Mucosa of descending colon (tissue), 3 donors: ENCODE data around the gene ARHGDIA. TPM values are rescaled to one million over a fixed set of nuclear protein-coding genes. Genes with fewer than 3 reads are reported as not detected.

Experiments used
- ATAC-seq: fragments of 200-7000 bp; cut with Tn5 transposase; one replicate; pipeline ENCODE4 v1.9.1; 2020; ENCODE audit warnings: mild to moderate bottlenecking, moderate library complexity
- DNase-seq, 3 donors: peaks; one replicate each; pipeline ENCODE4 v3.0.0-alpha.2; 2020
- H3K36me3 ChIP-seq: fragments of 200-600 bp; one replicate; pipeline ENCODE4 v1.8.0; 2021; ENCODE audit warnings: low read depth, mild to moderate bottlenecking
- H3K4me1 ChIP-seq: fragments of 200-600 bp; one replicate; pipeline ENCODE4 v1.8.0; 2021; ENCODE audit warnings: low read depth, mild to moderate bottlenecking
- H3K4me3 ChIP-seq: fragments of 200-600 bp; one replicate; pipeline ENCODE4 v1.8.0; 2021; ENCODE audit warnings: mild to moderate bottlenecking
- H3K9me3 ChIP-seq: fragments of 200-600 bp; one replicate; pipeline ENCODE4 v1.8.0; 2021; ENCODE audit warnings: mild to moderate bottlenecking
- intact Hi-C, 2 donors: fragments of 100-400 bp; cut with DNase I in 1 of 2; cut with micrococcal nuclease in 1 of 2; formaldehyde crosslinking; loops; one replicate each; pipeline versions ENCODE4 v1.11.0 to v1.11.1; 2022; cut with DNase I, micrococcal nuclease
- total RNA-seq, 3 donors: library from RNA; stranded (reverse); fragmentation: NEBNext Ultra II Directional in 2 of 3; extraction: Animal tissue kit (Norgen Biotek cat#: 25700) in 2 of 3; gene quantifications; one replicate each; pipeline versions ENCODE4 v1.2.1 to v1.2.4, GENCODE V29; 2021 to 2023
- TF ChIP-seq, protein P1 (sequence below): fragments of 200-600 bp; IDR thresholded peaks from one replicate; pipeline ENCODE4 v1.8.0; 2022; ENCODE audit warnings: antibody characterized with exemption, mild to moderate bottlenecking
- donor health status: DM: no; HTN: no; CAD: no; lungs with moderate emphysema.
- donor health status: DM: no; HTN: no; CAD: no.
- donor health status: DM: no; HTN: yes; CAD: no.

Gene ARHGDIA
- total RNA-seq, 3 donors from 2014 or later = 326 to 473 (median 442) TPM

GRCh38 chr17:81901167-81902022, 30.3 kb upstream of the ARHGDIA start:
- no peak for DNase-seq
- TF ChIP-seq, protein P1, sequence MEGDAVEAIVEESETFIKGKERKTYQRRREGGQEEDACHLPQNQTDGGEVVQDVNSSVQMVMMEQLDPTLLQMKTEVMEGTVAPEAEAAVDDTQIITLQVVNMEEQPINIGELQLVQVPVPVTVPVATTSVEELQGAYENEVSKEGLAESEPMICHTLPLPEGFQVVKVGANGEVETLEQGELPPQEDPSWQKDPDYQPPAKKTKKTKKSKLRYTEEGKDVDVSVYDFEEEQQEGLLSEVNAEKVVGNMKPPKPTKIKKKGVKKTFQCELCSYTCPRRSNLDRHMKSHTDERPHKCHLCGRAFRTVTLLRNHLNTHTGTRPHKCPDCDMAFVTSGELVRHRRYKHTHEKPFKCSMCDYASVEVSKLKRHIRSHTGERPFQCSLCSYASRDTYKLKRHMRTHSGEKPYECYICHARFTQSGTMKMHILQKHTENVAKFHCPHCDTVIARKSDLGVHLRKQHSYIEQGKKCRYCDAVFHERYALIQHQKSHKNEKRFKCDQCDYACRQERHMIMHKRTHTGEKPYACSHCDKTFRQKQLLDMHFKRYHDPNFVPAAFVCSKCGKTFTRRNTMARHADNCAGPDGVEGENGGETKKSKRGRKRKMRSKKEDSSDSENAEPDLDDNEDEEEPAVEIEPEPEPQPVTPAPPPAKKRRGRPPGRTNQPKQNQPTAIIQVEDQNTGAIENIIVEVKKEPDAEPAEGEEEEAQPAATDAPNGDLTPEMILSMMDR = no peak
- H3K36me3 ChIP-seq = no peaks in the 10 kb centered on the region
- no peaks in the 10 kb centered on the region for H3K9me3 ChIP-seq
- ATAC-seq = peak; percentile 4
- no peak overlapping the region for H3K4me3 ChIP-seq
- intact Hi-C loops = no loop called here
- peaks cover 10% of the 10 kb centered on the region for H3K4me1 ChIP-seq

GRCh38 chr17:81900181-81900820, 29.2 kb upstream of the ARHGDIA start:
- TF ChIP-seq, protein P1 = no peak
- Histone ChIP-seq H3K36me3 (no peaks in the 10 kb centered on the region), H3K4me1 (peaks cover 10% of the 10 kb centered on the region), H3K9me3 (no peaks in the 10 kb centered on the region), H3K4me3 (no peak overlapping the region)
- DNase-seq = no peak
- intact Hi-C loops = no loop called here
- no peak for ATAC-seq

DNA sequence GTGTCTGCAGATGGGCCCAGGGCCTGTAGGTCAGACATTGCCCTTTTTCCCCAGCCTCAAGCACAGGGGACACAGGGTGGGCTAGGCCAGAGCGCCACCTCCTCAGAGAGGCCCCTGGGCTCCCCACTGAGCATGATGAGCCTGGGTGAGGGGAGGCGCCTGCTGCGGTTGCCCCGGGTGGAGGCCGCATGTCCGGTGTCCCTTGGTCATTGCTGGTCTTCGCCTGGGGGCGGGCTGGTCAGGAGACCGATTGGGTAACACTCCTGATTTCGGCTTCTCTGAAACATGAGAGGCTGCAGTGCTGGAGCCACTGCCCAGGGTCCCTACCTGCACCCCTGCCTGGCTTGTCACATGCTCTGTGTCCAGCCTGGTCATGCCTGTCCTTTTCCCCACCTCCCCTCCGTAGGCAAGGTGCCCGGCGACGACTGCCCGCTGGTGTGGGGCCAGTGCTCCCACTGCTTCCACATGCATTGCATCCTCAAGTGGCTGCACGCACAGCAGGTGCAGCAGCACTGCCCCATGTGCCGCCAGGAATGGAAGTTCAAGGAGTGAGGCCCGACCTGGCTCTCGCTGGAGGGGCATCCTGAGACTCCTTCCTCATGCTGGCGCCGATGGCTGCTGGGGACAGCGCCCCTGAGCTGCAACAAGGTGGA, 28.5 kb upstream of the ARHGDIA start:
- DNase-seq (no peak), ATAC-seq (no peak)
- peaks cover 10% of the 10 kb centered on the region for H3K4me1 ChIP-seq
- TF ChIP-seq, protein P1 = no peak
- intact Hi-C loops = no loop called here
- no peak overlapping the region for H3K4me3 ChIP-seq
- H3K36me3 ChIP-seq = peaks cover 2% of the 10 kb centered on the region
- H3K9me3 ChIP-seq = no peaks in the 10 kb centered on the region

GRCh38 chr17:81898885-81899284, 27.7 kb upstream of the ARHGDIA start:
- peaks cover 10% of the 10 kb centered on the region for H3K4me1 ChIP-seq
- peaks cover 2% of the 10 kb centered on the region for H3K36me3 ChIP-seq
- DNase-seq (no peak), ATAC-seq (no peak)
- intact Hi-C loops = no loop called here
- TF ChIP-seq, protein P1 = no peak
- no peak overlapping the region for H3K4me3 ChIP-seq
- H3K9me3 ChIP-seq = no peaks in the 10 kb centered on the region

DNA sequence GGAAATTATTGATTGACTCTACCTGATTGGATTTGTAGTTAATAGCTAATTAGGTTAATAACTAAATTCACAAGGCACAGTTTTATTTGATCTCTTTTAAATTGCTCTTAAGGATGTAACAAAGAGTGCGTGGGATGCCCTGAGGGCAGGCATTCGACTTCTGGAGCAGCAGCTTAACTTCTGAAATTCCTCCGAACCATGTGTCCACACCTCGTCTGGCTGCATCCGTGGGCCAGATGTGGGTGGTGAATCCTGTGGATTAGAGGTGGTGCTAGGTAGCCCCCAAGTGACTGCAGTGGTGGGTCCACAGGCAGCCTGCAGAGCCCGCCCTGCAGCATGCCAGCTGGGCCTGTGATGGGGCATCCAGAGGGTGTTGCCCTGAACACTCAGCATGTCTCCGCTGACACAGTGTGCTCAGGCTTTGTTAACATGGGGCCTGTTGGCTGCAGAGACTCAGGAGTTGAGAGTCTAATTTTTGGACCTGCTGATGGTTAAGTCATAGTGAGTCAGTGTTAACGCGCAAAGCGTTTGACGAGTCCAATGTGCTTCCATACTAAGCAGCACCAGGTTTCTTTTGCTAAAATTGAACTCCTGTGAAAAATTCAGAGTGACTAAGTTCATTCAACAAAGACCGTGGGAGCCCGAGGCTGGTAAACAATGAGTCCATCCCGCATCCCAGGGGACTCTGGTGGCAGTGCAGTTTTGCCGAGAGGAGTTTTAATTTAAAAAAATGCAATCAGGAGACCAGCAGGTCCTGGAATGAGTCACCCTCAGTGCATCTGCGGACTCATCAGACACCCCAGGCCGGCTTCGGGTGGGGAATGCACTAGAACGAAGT, 27.1 kb upstream of the ARHGDIA start:
- TF ChIP-seq, protein P1 = no peak
- Histone ChIP-seq H3K4me3 (no peak overlapping the region), H3K4me1 (peaks cover 10% of the 10 kb centered on the region), H3K9me3 (no peaks in the 10 kb centered on the region), H3K36me3 (peaks cover 2% of the 10 kb centered on the region)
- intact Hi-C loops = no loop called here
- no peak for ATAC-seq
- DNase-seq = no peak
